RWPE1 (cell line): ENCODE results near the gene MOSPD3.
A peak's percentile ranks its signal among the peaks of the same experiment; 100 is the strongest.

Experiments
- CTCF ChIA-PET: fragments of 350-600 bp; sonication (Branson Sonifier 250); formaldehyde crosslinking; extraction: SDS; loops from one replicate; lab custom pipeline; 2021; lab: Yijun Ruan, JAX
- POLR2A ChIA-PET: fragments of 400-600 bp; formaldehyde crosslinking; extraction: SDS; loops from one replicate; lab custom pipeline; 2020; ENCODE audit warnings: antibody characterized with exemption; ENCODE audit not compliant: low non-redundant PET; lab: Yijun Ruan, JAX
- DNase-seq: peaks from one replicate; pipeline ENCODE4 v3.0.0; 2012; ENCODE audit warnings: low spot score
- H3K27ac ChIP-seq: fragments of 450-650 bp; 2 replicates; pipeline ENCODE4 v1.5.1; 2017
- CTCF ChIP-seq: fragments of 450-650 bp; conservative IDR thresholded peaks from 2 replicates; pipeline ENCODE4 v1.5.1; 2017; ENCODE audit warnings: low read depth, mild to moderate bottlenecking

The MOSPD3 gene

GRCh38 chr7:100571829-100572116 lies 40.6 kb upstream of the MOSPD3 start:
- CTCF ChIA-PET, result interaction anchor here (0.7 to 1.8 kb wide), 2 partner anchors 11 to 280 kb away, joined by 3 to 5 read pairs; no protein-coding TSS in a partner anchor
- no peak for TF ChIP-seq CTCF
- POLR2A ChIA-PET, result interaction anchor here (1.1 kb wide), 1 partner anchor 13 kb away, joined by 4 read pairs; no protein-coding TSS in a partner anchor
- peak overlapping the region; percentile 6; the same call in 1 of the 2 replicates for H3K27ac ChIP-seq
- no peak for DNase-seq

GRCh38 chr7:100572281-100572948 lies 39.9 kb upstream of the MOSPD3 start:
- ChIA-PET POLR2A (no interaction called here), CTCF (interaction anchor here (0.7 to 0.8 kb wide), 2 partner anchors 14 to 103 kb away, joined by 3 read pairs; no protein-coding TSS in a partner anchor)
- peak overlapping the region; percentile 6; the same call in 1 of the 2 replicates for H3K27ac ChIP-seq
- no peak for TF ChIP-seq CTCF
- DNase-seq, result no peak

- TF ChIP-seq CTCF, result no peak
- ChIA-PET CTCF (interaction anchor here (0.7 to 0.8 kb wide), 2 partner anchors 14 to 104 kb away, joined by 3 read pairs; no protein-coding TSS in a partner anchor), POLR2A (no interaction called here)
- DNase-seq, result no peak
- no peak overlapping the region for H3K27ac ChIP-seq
These were observed 39.2 kb upstream of the MOSPD3 start for GRCh38 chr7:100572949-100573675.

GRCh38 chr7:100573691-100574361 lies 38.5 kb upstream of the MOSPD3 start, which contains the start of gene SAP25:
Gene SAP25 (minus strand): TSS chr7:100573900. CDS start chr7:100573742, 158 bp downstream.
- DNase-seq, result no peak
- TF ChIP-seq CTCF, result peak; percentile 72
- H3K27ac ChIP-seq, result no peak within 1 kb of the TSS
- CTCF ChIA-PET, result interaction anchor here (0.6 to 1.0 kb wide), 2 partner anchors 9 to 17 kb away, joined by 3 read pairs; no protein-coding TSS in a partner anchor
- POLR2A ChIA-PET, result no interaction called here

- no peak for DNase-seq
- no peak for TF ChIP-seq CTCF
- CTCF ChIA-PET, result interaction anchor here (0.6 to 1.0 kb wide), 2 partner anchors 10 to 18 kb away, joined by 3 read pairs; no protein-coding TSS in a partner anchor
- 0 out of 2 replicates have a peak overlapping the region, but pooled peaks have one; percentile 20 for H3K27ac ChIP-seq
- POLR2A ChIA-PET, result no interaction called here
These were observed 37.8 kb upstream of the MOSPD3 start for GRCh38 chr7:100574362-100575205.
